Measurements from ENCODE around the gene SHISA7. TPM values are rescaled to one million over a fixed set of nuclear protein-coding genes. Genes with fewer than 3 reads are reported as not detected.

The SHISA7 gene
- total RNA-seq, 4 donors from 2014 or later = not detected

- Histone ChIP-seq H3K9me3 (no peaks in the 10 kb centered on the region), H3K27me3 (peaks cover 2 to 20% (median 10%) of the 10 kb centered on the region in 4 donors), H3K4me1 (peaks cover 24 to 40% (median 28%) of the 10 kb centered on the region in 3 donors), H3K36me3 (peaks cover 0 to 20% (median 0%) of the 10 kb centered on the region in 3 donors), H3K4me3 (no peak overlapping the region), H3K27ac (no peak overlapping the region)
- WGBS, 2 donors = 87 to 93% methylated on average over 9 to 10 of the region's 14 CpGs
- TF ChIP-seq CTCF (IDR thresholded peaks at IDR 0.05) (no peak), POLR2A (IDR thresholded peaks at IDR 0.05) (no peak)
- intact Hi-C loops (cut with DNase I) = no loop called here
- DNase-seq = no peak
Measured at GRCh38 chr19:55456347-55456746, 13.2 kb upstream of the SHISA7 start.

GRCh38 chr19:55455576-55456235 lies 12.6 kb upstream of the SHISA7 start:
- peaks cover 21 to 39% (median 25%) of the 10 kb centered on the region in 3 donors for H3K4me1 ChIP-seq
- 45 to 90% methylated on average over 1 to 4 of the region's 11 CpGs for WGBS, 2 donors
- H3K27me3 ChIP-seq = peaks cover 6 to 26% (median 13%) of the 10 kb centered on the region in 4 donors
- no peak overlapping the region for H3K27ac ChIP-seq
- DNase-seq = no peak
- peaks cover 0 to 20% (median 0%) of the 10 kb centered on the region in 3 donors for H3K36me3 ChIP-seq
- no peak overlapping the region for H3K4me3 ChIP-seq
- H3K9me3 ChIP-seq = no peaks in the 10 kb centered on the region
- no peak for TF ChIP-seq CTCF (IDR thresholded peaks at IDR 0.05)
- TF ChIP-seq POLR2A (IDR thresholded peaks at IDR 0.05) = no peak
- intact Hi-C loops (cut with DNase I) = no loop called here

GRCh38 chr19:55454787-55455243 lies 11.7 kb upstream of the SHISA7 start:
- peaks cover 14 to 30% (median 20%) of the 10 kb centered on the region in 3 donors for H3K4me1 ChIP-seq
- WGBS, 2 donors = 60% methylated on average over 9 of the region's 14 CpGs; no CpG with 5 or more reads in 1 of the 2 donors
- H3K27me3 ChIP-seq = peaks cover 6 to 33% (median 15%) of the 10 kb centered on the region in 4 donors
- H3K36me3 ChIP-seq = peaks cover 0 to 20% (median 0%) of the 10 kb centered on the region in 3 donors
- H3K4me3 ChIP-seq = no peak overlapping the region
- DNase-seq = no peak
- H3K27ac ChIP-seq = no peak overlapping the region
- no peaks in the 10 kb centered on the region for H3K9me3 ChIP-seq
- no peak for TF ChIP-seq POLR2A (IDR thresholded peaks at IDR 0.05)
- peak; percentile 24 to 67 (median 42) for TF ChIP-seq CTCF (IDR thresholded peaks at IDR 0.05)
- intact Hi-C loops (cut with DNase I) = no loop called here

GRCh38 chr19:55453511-55454260 lies 10.6 kb upstream of the SHISA7 start:
- Histone ChIP-seq H3K4me3 (no peak overlapping the region), H3K27me3 (peaks cover 6 to 41% (median 20%) of the 10 kb centered on the region in 4 donors), H3K27ac (no peak overlapping the region), H3K4me1 (peaks cover 11 to 24% (median 20%) of the 10 kb centered on the region in 3 donors), H3K36me3 (peaks cover 0 to 20% (median 0%) of the 10 kb centered on the region in 3 donors), H3K9me3 (no peaks in the 10 kb centered on the region)
- no peak for DNase-seq
- 85 to 89% methylated on average over 10 to 11 of the region's 12 CpGs for WGBS, 2 donors
- TF ChIP-seq POLR2A (IDR thresholded peaks at IDR 0.05) = no peak
- TF ChIP-seq CTCF (IDR thresholded peaks at IDR 0.05) = no peak
- intact Hi-C loops (cut with DNase I) = no loop called here

Measured in esophagus squamous epithelium (tissue), 5 donors.